ENCODE results near the gene STYX.

STYX gene

DNA sequence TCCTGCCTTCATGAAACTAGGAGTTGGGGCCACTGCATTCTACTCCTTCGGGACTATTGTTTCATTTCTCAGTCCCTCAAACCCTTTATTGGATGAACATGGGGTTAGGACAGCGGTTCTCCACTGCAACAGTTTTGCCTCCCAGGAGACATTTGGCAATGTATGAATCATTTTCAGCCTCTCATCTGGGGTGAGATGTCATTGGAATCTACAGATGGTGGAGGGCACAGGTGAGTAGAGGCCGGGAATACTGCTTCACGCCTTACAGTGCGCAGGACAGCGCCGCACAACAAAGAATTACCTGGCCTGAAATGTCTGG is 62.1 kb downstream of the STYX start:
- Mint-ChIP-seq H3K27ac (peak overlapping the region; percentile 89), H3K4me3 (peak overlapping the region; percentile 93), H3K4me1 (peaks cover 36% of the 10 kb centered on the region), H3K9me3 (no peaks in the 10 kb centered on the region), H3K36me3 (peaks cover 21% of the 10 kb centered on the region)
- no peak for DNase-seq (ENCODE audit: low spot score in 2 of 2)
- no peak for ATAC-seq

DNA sequence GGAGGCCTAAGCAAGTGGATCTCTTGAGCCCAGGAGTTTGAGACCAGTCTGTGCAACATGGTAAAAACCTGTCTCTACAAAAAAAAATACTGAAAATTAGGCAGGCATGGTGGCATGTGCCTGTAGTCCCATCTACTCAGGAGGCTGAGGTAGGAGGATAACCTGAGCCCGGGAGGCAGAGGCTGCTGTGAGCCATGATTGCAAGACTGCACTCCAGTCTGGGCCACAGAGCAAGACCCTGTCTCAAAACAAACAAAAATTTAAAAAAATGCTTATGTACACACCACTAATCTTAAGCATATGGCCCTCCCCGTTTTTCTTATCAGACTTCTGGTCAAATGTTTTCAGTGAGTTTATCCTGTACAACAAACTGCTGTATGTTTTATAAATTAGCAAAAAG is 63.1 kb downstream of the STYX start:
- no peak for ATAC-seq
- Mint-ChIP-seq H3K9me3 (no peaks in the 10 kb centered on the region), H3K27ac (no peak overlapping the region), H3K4me3 (no peak overlapping the region), H3K36me3 (peaks cover 21% of the 10 kb centered on the region), H3K4me1 (peaks cover 33% of the 10 kb centered on the region)
- DNase-seq (ENCODE audit: low spot score in 2 of 2): no peak

- no peak overlapping the region for H3K4me3 Mint-ChIP-seq
- no peaks in the 10 kb centered on the region for H3K9me3 Mint-ChIP-seq
- H3K36me3 Mint-ChIP-seq: no peaks in the 10 kb centered on the region
- H3K4me1 Mint-ChIP-seq: no peaks in the 10 kb centered on the region
- H3K27ac Mint-ChIP-seq: peak overlapping the region; percentile 34
- DNase-seq (ENCODE audit: low spot score in 2 of 2) (no peak), ATAC-seq (no peak)
These were observed 67.7 kb downstream of the STYX start for GRCh38 chr14:52797653-52798052.

DNA sequence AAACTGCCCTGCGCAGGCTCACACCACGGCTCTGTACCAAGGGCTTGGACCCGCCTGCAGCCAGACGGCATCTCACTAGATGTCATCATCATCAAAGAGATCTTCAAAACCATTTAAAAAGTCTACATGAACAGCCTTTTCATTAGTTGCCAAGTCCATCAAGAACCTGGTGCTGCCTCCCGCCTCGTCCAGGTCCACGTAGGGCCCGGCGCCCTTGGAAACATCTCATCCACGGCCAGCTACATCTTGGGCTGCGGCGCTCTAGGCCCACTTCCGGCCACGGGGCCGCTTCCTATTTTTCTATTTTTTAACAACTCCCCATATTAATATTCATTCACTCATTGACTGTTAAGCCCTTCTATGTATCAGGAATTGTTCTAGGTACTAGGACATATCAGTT is 68.9 kb downstream of the STYX start:
- no peak for DNase-seq (ENCODE audit: low spot score in 2 of 2)
- no peak overlapping the region for H3K27ac Mint-ChIP-seq
- no peaks in the 10 kb centered on the region for H3K9me3 Mint-ChIP-seq
- no peak for ATAC-seq
- no peaks in the 10 kb centered on the region for H3K4me1 Mint-ChIP-seq
- no peaks in the 10 kb centered on the region for H3K36me3 Mint-ChIP-seq
- no peak overlapping the region for H3K4me3 Mint-ChIP-seq

DNA sequence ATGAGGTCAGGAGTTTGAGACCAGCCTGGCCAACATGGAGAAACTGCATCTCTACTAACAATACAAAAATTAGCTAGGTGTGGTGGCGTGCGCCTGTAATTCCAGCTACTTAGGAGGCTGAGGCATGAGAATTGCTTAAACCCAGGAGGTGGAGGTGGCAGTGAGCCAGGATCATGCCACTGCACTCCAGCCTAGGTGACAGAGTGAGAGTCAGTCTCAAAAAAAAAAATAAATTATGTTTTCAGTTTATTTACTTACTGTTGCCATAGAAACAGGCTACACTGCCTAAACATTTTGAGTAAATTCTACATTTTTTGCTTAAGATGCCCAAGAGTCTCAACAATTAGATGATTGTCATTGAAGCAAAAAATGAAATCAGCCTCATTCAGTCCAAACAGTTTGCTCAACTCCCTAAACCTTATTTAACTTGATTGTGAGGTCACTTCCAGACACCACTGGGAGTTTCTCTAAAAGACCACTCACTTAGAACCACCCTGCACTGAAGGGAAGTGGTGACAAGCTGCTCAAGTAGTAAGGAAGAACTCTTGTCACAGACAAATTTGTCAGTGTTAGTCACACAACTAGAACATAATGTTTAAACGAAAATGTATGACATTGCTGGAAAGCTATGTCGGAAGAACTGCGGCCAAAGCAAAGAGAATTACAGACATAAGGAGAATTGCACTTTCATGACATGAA is 71.2 kb downstream of the STYX start:
- Mint-ChIP-seq H3K27ac (no peak overlapping the region), H3K9me3 (no peaks in the 10 kb centered on the region), H3K36me3 (no peaks in the 10 kb centered on the region), H3K4me3 (no peak overlapping the region), H3K4me1 (no peaks in the 10 kb centered on the region)
- DNase-seq (ENCODE audit: low spot score in 2 of 2) (no peak), ATAC-seq (peak; percentile 97)

DNA sequence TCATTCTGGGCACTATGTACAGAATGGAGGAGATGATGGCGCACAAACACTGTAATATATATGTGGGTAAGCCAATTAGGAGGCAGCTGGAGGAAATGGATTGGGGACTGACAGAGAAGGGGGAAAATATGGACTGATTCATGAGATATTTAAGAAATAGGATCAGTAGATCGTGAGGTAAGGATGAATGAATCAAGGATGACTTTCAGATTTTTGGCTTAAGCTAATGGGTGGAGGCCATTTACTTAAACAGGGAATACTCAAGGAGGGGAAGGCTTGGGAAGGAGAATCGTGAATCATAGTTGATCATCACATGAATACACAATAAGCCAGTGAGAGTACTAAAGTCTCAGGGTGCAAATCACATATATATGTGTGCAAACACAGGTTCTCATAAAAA is 72.6 kb downstream of the STYX start:
- Mint-ChIP-seq H3K9me3 (no peaks in the 10 kb centered on the region), H3K4me3 (no peak overlapping the region), H3K36me3 (no peaks in the 10 kb centered on the region), H3K27ac (no peak overlapping the region), H3K4me1 (no peaks in the 10 kb centered on the region)
- ATAC-seq (no peak), DNase-seq (ENCODE audit: low spot score in 2 of 2) (no peak)

DNA sequence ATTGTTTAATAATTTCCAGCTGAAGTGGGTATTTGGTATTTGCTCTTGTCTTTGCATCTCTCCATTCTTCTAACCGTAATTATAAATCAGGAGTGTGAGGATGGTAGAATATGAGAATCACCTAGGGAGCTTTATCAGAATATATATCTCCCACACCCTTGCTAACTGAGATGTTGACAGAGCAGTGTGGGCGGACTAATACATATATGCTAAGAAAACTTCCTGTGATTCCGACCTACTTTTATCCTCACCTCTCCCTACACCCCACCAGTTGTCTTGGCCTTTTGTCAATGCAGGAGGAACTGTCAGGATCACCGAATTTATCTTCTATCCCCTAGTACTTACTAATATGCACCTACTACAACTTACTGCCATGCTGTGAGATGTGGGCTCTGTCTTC is 76.1 kb downstream of the STYX start:
- Mint-ChIP-seq H3K36me3 (no peaks in the 10 kb centered on the region), H3K4me3 (no peak overlapping the region), H3K9me3 (no peaks in the 10 kb centered on the region), H3K27ac (no peak overlapping the region), H3K4me1 (no peaks in the 10 kb centered on the region)
- no peak for ATAC-seq
- no peak for DNase-seq (ENCODE audit: low spot score in 2 of 2)

DNA sequence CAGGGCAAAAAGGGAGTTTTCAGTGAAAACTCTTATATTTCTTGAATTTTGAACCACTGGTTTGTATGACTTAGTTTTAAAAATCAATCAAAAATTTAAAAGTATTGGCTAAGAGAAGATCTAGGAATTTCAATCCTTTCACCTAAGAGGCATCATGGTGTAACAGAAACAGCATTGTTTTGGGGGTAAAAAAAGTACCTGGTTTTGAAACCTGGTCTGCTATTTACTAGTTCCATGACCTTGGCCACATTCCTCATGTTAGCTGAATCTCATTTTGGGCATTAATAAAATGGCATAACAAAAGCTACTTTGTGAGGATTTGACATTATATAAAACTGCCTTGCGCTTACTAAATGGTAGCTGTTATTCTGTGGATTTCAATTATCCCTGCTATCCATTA is 78.1 kb downstream of the STYX start:
- ATAC-seq: no peak
- Mint-ChIP-seq H3K36me3 (no peaks in the 10 kb centered on the region), H3K4me3 (no peak overlapping the region), H3K4me1 (no peaks in the 10 kb centered on the region), H3K9me3 (no peaks in the 10 kb centered on the region), H3K27ac (no peak overlapping the region)
- no peak for DNase-seq (ENCODE audit: low spot score in 2 of 2)

DNA sequence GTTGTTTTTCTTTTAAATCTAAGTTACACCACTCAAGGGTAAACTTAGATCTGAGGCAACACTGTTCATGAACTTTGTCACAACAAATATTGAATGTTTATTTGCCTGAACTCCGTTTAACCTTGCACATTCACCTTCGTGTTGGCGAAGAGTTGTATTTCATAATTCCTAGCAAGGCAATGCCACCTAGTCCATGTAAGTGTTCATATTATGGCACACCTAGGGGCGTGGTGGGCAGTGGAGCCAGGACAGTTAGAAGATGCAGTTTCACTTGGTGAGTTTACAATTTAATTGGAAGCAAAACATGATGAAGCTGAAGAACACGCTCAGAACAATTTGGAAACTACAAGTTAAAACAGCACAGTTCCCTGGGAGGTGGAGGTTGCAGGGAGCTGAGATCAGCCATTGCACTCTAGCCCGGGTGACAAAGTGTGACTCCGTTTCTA is 91.9 kb downstream of the STYX start:
- Mint-ChIP-seq H3K27ac (no peak overlapping the region), H3K36me3 (no peaks in the 10 kb centered on the region), H3K9me3 (no peaks in the 10 kb centered on the region), H3K4me3 (no peak overlapping the region), H3K4me1 (no peaks in the 10 kb centered on the region)
- ATAC-seq (no peak), DNase-seq (ENCODE audit: low spot score in 2 of 2) (peak in 1 of 2 donors; percentile 10)

DNA sequence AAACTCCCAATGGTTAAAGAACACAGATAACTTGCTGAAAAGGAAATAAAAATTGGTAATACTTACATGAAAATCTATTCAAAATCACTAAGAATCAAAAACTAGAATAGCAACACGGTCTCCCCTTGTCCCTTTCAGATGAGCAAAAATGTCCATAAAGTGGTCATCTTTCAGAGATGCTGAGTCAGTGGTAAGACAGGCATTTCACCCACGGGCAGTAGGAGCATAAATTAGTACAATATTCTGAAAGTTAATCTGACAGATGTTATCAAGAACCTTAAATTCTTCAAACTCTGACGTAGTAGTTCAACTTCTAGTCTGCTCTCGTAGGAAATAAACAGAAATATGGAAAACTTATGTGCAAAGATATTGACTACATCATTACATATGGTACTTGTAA is 94.5 kb downstream of the STYX start:
- no peak overlapping the region for H3K4me3 Mint-ChIP-seq
- DNase-seq (ENCODE audit: low spot score in 2 of 2) (no peak), ATAC-seq (peak; percentile 34)
- no peak overlapping the region for H3K27ac Mint-ChIP-seq
- no peaks in the 10 kb centered on the region for H3K9me3 Mint-ChIP-seq
- no peaks in the 10 kb centered on the region for H3K4me1 Mint-ChIP-seq
- H3K36me3 Mint-ChIP-seq: no peaks in the 10 kb centered on the region
